Heart right ventricle (tissue), 16 donors: ENCODE measurements around the gene KRT1. TPM values are rescaled to one million over a fixed set of nuclear protein-coding genes. Genes with fewer than 3 reads are reported as not detected.

Experiments
- ATAC-seq, 8 donors: fragments of 200-7000 bp; cut with Tn5 transposase; one replicate each; pipeline ENCODE4 v1.9.1; 2020; ENCODE audit warnings: mild to moderate bottlenecking in 8 of 8, moderate library complexity in 8 of 8, moderate number of reproducible peaks in 1 of 8
- DNase-seq, 2 donors: peaks; one replicate each; pipeline ENCODE4 v3.0.0-alpha.2; 2020
- H3K27ac ChIP-seq, 10 donors: fragments of 200-600 bp; sonication (generic) in 2 of 10; one replicate each; pipeline versions ENCODE4 v1.5.0 to v1.8.0; 2020 to 2022; ENCODE audit warnings: mild to moderate bottlenecking in 3 of 10
- H3K27me3 ChIP-seq, 7 donors: fragments of 200-600 bp; one replicate each; pipeline ENCODE4 v1.8.0; 2021 to 2022; ENCODE audit warnings: mild to moderate bottlenecking in 2 of 7
- H3K36me3 ChIP-seq, 9 donors: fragments of 200-600 bp; sonication (generic) in 1 of 9; one replicate each; pipeline versions ENCODE4 v1.5.0 to v1.8.0; 2020 to 2022; ENCODE audit warnings: mild to moderate bottlenecking in 2 of 9
- H3K4me1 ChIP-seq, 9 donors: fragments of 200-600 bp; sonication (generic) in 1 of 9; one replicate each; pipeline versions ENCODE4 v1.5.0 to v1.8.0; 2020 to 2022; ENCODE audit warnings: mild to moderate bottlenecking in 4 of 9
- H3K4me3 ChIP-seq, 10 donors: fragments of 200-600 bp; sonication (generic) in 2 of 10; one replicate each; pipeline versions ENCODE4 v1.5.0 to v1.8.0; 2020 to 2022; ENCODE audit warnings: mild to moderate bottlenecking in 7 of 10, moderate library complexity in 2 of 10
- H3K9me3 ChIP-seq, 11 donors: fragments of 200-600 bp in 10 of 11; sonication (generic) in 2 of 11; one replicate each; pipeline versions ENCODE4 v1.5.0 to v1.8.0; 2013 to 2022; ENCODE audit warnings: mild to moderate bottlenecking in 2 of 11, control low read depth in 1 of 11, moderate library complexity in 1 of 11
- WGBS, 2 donors: extraction: QIAGEN DNeasy Blood & Tissue Kit; methylation state at CpG; one replicate each; pipeline ENCODE4 v1.1.7; 2013; ENCODE audit warnings: inconsistent platforms in 1 of 2; 5-methylcytosine and 5-hydroxymethylcytosine counted together
- intact Hi-C, 10 donors: fragments of 100-400 bp; cut with DNase I; formaldehyde crosslinking; loops; one replicate each; pipeline versions ENCODE4 v1.11.1 to v1.14.2; 2022
- polyA plus RNA-seq, 2 donors: library from polyadenylated mRNA; stranded (reverse); fragments of 200-250 nt; gene quantifications; one replicate each; pipeline ENCODE4 v1.2.3, GENCODE V29; 2013
- total RNA-seq, 10 donors: library from RNA; stranded (reverse); fragmentation: NEBNext Ultra II Directional in 3 of 10; extraction: Animal tissue kit (Norgen Biotek cat#: 25700) in 3 of 10; gene quantifications; one replicate each; pipeline versions ENCODE4 v1.2.1 to v1.2.4, GENCODE V29; 2021 to 2023
- TF ChIP-seq, protein P1 (sequence below), 9 donors: fragments of 200-600 bp; sonication (generic) in 2 of 9; IDR thresholded peaks; one replicate each; pipeline versions ENCODE4 v1.5.0 to v1.8.0; 2021 to 2022; ENCODE audit warnings: antibody characterized with exemption in 9 of 9, mild to moderate bottlenecking in 5 of 9, moderate library complexity in 1 of 9
- donor health status: Arrhythmogenic right ventricular cardiomyopathy.
- donor health status: ischemic (EF 13 %, LVEDD 7.1; RV severe dilation, severe dysfunction).
- donor health status: healthy with polysubstance abuse.
- donor health status: DM: no; HTN: yes; CAD: no.
- donor health status: DM: no; HTN: no; CAD: no.
- donor health status: ischemic (EF 25% LVEDD 6.9; RV normal size, moderate dysfunction).
- donor health status: ischemic (EF 25% LVEDD 5.7; RV mildly dilated, moderate dysfunction).
- donor health status: healthy.
- donor health status: DM: yes; HTN: yes; CAD: no.
- donor health status: Ischemic cardiomyopathy.
- donor health status: ischemic (EF 35%, LVEDD 5.7; RV mildly dilated, moderate dysfunction).
- donor health status: nonischemic (EF 11% LVEDD 7.7; RV severe dilation, severe dysfunction).
- donor health status: DM: yes; HTN: yes; CAD: no.
- donor health status: PGD.
- donor health status: ischemic (EF 29% LVEDD 5.4; RV normal size, mild dysfunction).
- donor health status: nonischemic (EF 23%, LVEDD 6.1; RV moderate dilation, normal function).

The KRT1 gene
- total and polyA plus RNA-seq, 12 donors = not detected

DNA sequence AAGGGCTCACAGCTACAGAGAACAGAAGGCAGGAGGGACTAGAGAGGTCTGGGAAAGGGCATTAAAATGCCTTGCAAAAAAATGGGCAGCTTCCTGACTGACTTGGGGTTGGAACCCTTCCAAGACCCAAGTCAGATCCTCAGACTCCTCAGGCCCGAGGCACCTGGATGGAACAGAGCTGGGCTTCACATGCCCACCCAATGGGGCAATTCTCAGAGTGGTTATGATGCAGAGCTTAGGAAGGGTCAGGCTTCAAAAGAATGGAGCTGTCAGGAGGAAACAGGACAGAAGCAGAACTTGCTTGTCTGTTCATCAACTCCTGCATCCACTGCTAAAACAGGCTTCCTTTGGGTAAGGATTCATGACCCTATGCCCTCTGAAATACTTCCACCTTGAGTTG is 9.7 kb upstream of the KRT1 start:
- Histone ChIP-seq H3K36me3 (no peaks in the 10 kb centered on the region), H3K9me3 (no peaks in the 10 kb centered on the region), H3K4me3 (no peak overlapping the region), H3K27ac (no peak overlapping the region), H3K4me1 (peaks cover 0 to 12% (median 9%) of the 10 kb centered on the region in 9 donors), H3K27me3 (peaks cover 0 to 87% (median 63%) of the 10 kb centered on the region in 7 donors)
- TF ChIP-seq, protein P1, sequence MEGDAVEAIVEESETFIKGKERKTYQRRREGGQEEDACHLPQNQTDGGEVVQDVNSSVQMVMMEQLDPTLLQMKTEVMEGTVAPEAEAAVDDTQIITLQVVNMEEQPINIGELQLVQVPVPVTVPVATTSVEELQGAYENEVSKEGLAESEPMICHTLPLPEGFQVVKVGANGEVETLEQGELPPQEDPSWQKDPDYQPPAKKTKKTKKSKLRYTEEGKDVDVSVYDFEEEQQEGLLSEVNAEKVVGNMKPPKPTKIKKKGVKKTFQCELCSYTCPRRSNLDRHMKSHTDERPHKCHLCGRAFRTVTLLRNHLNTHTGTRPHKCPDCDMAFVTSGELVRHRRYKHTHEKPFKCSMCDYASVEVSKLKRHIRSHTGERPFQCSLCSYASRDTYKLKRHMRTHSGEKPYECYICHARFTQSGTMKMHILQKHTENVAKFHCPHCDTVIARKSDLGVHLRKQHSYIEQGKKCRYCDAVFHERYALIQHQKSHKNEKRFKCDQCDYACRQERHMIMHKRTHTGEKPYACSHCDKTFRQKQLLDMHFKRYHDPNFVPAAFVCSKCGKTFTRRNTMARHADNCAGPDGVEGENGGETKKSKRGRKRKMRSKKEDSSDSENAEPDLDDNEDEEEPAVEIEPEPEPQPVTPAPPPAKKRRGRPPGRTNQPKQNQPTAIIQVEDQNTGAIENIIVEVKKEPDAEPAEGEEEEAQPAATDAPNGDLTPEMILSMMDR (IDR thresholded peaks at IDR 0.05) = no peak
- no peak for ATAC-seq
- intact Hi-C loops = no loop called here
- no peak for DNase-seq
- WGBS, 2 donors = 68 to 69% methylated on average over 1 of the region's 1 CpG

DNA sequence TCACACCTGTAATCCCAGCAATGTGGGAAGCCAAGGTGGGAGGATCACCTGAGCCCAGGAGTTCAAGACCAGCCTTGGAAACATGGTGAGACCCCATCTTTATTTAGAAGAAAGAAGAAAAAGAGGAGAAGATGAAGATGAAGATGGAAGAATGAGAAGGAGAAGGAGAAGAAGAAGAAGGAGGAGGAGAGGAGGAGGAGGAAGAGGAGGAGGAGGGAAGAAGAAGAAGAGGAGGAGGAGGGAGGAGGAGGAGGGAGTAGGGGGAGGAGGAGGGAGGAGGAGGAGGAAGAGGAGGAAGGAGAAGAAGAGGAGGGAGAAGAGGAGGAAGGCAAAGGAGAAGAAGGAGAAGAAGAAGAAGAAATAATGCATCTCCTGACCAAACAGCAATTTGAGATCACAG is 9.0 kb upstream of the KRT1 start:
- peaks cover 0 to 89% (median 65%) of the 10 kb centered on the region in 7 donors for H3K27me3 ChIP-seq
- DNase-seq = no peak
- no peak overlapping the region for H3K27ac ChIP-seq

GRCh38 chr12:52688481-52688880 is 8.3 kb upstream of the KRT1 start:
- TF ChIP-seq, protein P1 (IDR thresholded peaks at IDR 0.05) = no peak
- 70 to 75% methylated on average over 2 of the region's 2 CpGs for WGBS, 2 donors
- peaks cover 0 to 12% (median 9%) of the 10 kb centered on the region in 9 donors for H3K4me1 ChIP-seq
- no peak overlapping the region for H3K4me3 ChIP-seq
- H3K9me3 ChIP-seq = no peaks in the 10 kb centered on the region
- H3K36me3 ChIP-seq = no peaks in the 10 kb centered on the region
- intact Hi-C loops = no loop called here
- DNase-seq = no peak
- ATAC-seq = no peak
- H3K27me3 ChIP-seq = peaks cover 0 to 95% (median 66%) of the 10 kb centered on the region in 7 donors
- H3K27ac ChIP-seq = no peak overlapping the region

More for the DNA sequence above, 9.0 kb upstream of the KRT1 start:
- H3K9me3 ChIP-seq = no peaks in the 10 kb centered on the region
- TF ChIP-seq, protein P1 (IDR thresholded peaks at IDR 0.05) = no peak
- ATAC-seq = no peak
- intact Hi-C loops = no loop called here
- peaks cover 0 to 12% (median 9%) of the 10 kb centered on the region in 9 donors for H3K4me1 ChIP-seq
- no peak overlapping the region for H3K4me3 ChIP-seq
- no peaks in the 10 kb centered on the region for H3K36me3 ChIP-seq

GRCh38 chr12:52687497-52688385 is 7.5 kb upstream of the KRT1 start:
- ATAC-seq = no peak
- DNase-seq = no peak
- H3K4me1 ChIP-seq = peaks cover 0 to 12% (median 9%) of the 10 kb centered on the region in 9 donors
- H3K36me3 ChIP-seq = no peaks in the 10 kb centered on the region
- no peak overlapping the region for H3K27ac ChIP-seq
- 73 to 76% methylated on average over 8 of the region's 8 CpGs for WGBS, 2 donors
- no peaks in the 10 kb centered on the region for H3K9me3 ChIP-seq
- intact Hi-C loops = no loop called here
- peaks cover 0 to 89% (median 66%) of the 10 kb centered on the region in 7 donors for H3K27me3 ChIP-seq
- no peak overlapping the region for H3K4me3 ChIP-seq
- TF ChIP-seq, protein P1 (IDR thresholded peaks at IDR 0.05) = no peak
